GM19328 (cell line): ENCODE measurements around the gene CUBN.

Source experiments
- ATAC-seq: cut with Tn5 transposase; IDR thresholded peaks from one replicate; pipeline ENCODE4 v1.9.1; 2021; ENCODE audit warnings: mild to moderate bottlenecking, moderate library complexity; ENCODE audit not compliant: unreplicated experiment

The CUBN gene

GRCh38 chr10:17129741-17130140 is at the start of gene CUBN:
CUBN (minus strand) TSS chr10:17129811; CDS start chr10:17129765, 46 bp downstream.
- no peak for ATAC-seq

DNA sequence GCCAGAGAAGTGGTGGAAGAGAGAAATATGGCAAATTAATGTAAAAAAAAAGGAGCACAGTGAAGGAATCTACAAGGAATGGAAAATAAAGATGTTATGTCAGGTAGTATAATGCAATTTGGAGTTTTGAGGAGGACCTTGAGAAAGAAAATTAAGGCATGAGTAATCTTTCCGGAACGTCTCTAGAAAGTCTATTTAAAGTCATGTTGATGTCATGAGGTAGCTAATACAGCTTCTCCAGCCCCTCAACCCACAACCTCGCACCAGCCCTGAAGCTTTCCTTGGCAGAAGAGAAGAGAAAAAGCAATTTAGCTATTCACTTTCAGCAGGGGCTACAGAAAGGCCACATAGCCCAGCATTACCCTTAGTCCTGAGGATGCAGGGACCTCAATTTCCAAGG is 49.4 kb upstream of the CUBN start:
- ATAC-seq = no peak

DNA sequence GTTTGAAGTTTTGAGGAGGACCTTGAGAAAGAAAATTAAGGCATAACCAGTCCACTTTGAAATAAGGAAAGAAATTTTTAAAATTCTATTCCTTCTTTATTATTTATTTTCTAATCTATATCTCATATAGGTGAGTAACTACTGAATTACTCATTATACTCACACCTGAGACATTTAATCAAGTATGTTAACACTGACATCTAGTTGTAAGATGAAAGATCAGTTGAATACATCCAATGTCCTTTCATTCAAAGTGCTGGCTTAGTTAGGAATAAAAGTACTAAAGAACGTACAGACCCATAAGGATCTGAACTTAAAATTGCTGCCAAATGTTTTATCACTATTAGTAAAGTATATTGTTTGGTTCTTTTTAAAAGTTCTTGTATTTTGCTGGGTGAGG is 48.4 kb upstream of the CUBN start:
- no peak for ATAC-seq

GRCh38 chr10:17177014-17177413 is 47.4 kb upstream of the CUBN start:
- ATAC-seq = no peak

DNA sequence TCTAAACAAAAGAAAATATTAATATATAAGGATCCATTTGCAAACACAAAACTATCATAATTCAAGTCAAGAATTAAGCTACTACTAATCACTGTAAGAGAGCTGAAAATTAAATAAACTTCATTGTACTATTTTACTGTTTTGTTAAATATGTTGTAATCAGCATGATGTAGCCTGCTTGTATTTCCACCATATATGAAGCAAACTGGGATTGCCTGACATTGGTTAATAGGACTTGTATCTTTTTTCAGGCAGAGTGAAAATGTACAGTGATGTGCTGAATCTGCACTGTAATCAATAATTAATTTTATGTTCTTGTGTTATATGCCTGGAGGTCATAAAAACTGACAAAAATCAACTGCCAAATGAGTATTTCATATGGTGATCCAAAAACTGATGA is 46.5 kb upstream of the CUBN start:
- no peak for ATAC-seq

GRCh38 chr10:17175551-17175950 is 45.9 kb upstream of the CUBN start:
- ATAC-seq = no peak

GRCh38 chr10:17174626-17175025 is 45.0 kb upstream of the CUBN start:
- no peak for ATAC-seq

- no peak for ATAC-seq
These were observed 41.6 kb upstream of the CUBN start for GRCh38 chr10:17171141-17171641.

DNA sequence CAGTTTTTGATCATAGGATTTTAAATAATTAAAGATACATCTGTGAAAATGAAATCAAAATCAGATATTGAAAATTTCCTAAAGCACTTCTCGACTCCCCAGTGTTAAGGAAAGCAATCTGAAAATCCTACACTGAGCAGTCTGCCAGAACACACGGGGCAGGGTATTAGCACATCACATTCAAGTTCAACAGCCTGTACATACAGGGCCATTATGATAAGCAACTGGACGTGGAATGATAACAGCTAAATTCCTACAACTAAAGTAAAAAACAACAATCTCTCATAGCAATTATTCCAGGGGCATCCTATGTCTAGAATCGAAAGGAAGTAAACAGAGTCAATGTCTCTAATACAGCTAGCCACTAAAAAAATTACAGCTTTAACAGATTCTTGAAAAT is 40.2 kb upstream of the CUBN start:
- ATAC-seq = no peak

GRCh38 chr10:17166699-17167098 is 37.1 kb upstream of the CUBN start:
- no peak for ATAC-seq

DNA sequence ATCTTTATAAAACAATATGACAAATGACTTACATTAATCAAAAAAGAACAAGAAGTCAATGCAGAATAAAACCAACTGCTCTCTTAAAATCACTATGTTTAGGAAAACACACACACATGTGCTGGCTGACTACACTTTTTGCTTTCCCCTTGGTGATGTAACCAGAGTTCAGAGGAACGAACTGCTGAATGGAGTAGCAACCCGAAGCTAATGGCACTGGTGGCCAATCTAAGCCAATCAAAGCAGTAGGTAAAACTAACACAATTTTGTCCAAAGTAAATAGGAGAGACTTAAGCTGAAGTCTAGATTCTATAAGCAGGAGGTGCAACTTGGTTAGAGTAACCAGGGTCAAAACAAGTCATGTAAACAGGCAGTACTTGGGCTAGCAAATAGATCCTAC is 33.2 kb upstream of the CUBN start:
- ATAC-seq = no peak

DNA sequence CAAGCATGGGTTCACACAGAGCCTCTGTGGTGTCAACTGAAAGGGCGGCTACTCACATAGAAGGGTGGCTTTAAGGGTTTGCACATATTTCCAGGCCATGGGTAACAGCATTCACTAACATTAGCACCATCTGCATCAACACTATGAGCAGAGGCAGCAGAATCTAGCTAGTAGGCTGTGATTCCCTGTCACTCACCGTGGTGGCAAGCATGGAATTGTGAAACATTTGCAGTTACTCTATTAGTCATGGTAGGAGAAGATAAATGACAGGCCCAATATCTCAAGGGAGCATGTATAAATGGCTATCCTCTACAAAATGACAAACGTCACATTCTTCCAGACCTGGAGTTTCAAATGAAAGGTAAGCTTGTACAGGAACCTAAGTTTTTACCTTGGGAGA is 32.2 kb upstream of the CUBN start:
- no peak for ATAC-seq

- no peak for ATAC-seq
These were observed 27.4 kb upstream of the CUBN start for GRCh38 chr10:17157024-17157423.

DNA sequence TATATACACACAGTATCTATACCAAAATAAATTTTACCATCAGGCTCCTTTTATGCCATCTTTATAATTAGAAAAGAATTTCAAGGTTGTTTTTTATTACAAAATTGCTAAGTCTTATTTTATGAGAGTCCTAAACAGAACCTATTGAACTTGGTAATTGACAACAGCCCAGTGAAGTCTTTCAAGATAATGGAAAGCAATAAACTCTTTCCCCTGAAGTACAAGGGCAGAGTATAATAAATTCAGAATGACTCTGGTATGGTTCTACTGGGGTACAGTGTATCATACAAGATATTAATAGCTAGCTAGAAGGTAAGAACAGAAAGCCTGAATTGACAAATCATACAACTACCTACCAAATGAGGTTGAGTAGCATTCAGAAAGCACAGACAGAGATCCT is 26.2 kb upstream of the CUBN start:
- no peak for ATAC-seq

DNA sequence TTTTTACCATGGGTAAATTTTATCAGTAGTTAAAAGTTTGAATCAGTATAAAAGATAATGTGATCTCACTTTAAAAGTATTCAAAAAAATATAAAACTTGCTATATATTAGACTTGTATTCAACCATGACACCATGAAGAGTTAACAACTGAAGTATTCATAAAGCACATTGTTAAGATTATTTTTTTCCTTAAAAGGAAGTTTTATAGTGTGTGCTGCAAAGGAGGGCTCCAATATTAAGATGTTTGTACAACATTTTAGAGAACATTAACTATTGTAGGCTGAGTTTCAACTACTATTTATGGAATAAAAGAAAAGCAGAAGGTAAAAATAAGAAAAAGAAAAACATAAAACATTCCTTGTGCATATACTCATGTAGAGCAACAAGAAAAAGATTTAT is 24.5 kb upstream of the CUBN start:
- no peak for ATAC-seq

GRCh38 chr10:17153321-17153720 is 23.7 kb upstream of the CUBN start:
- ATAC-seq = no peak

GRCh38 chr10:17151716-17152115 is 22.1 kb upstream of the CUBN start:
- no peak for ATAC-seq

DNA sequence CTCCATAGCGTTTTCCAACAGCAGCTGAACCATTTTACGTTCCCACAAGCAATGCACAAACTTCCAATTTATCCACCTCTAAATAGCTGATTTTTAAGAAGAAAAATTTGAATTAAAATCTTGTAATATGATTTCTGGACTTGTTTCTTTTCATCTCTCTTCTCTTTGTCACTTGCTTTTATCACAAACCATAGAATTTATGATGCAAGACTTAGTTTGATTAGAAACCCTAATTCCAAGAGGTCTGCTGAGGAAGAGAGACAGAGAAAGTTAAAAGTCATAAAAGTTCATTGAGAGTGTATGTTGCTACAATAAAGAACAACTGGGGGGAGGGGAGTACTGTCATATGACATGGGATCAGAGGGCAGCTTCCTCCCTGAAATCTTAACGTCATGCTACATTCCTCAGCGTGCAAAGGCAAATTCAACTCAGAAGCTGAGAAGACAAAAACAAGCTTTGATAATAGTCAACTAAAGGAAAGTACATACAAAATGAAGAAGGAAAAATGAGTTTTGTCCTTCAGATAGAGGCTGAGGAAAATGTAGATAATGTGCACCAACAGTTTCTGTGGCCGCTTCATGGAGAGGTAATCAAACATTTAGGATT is 18.4 kb upstream of the CUBN start:
- ATAC-seq = no peak

DNA sequence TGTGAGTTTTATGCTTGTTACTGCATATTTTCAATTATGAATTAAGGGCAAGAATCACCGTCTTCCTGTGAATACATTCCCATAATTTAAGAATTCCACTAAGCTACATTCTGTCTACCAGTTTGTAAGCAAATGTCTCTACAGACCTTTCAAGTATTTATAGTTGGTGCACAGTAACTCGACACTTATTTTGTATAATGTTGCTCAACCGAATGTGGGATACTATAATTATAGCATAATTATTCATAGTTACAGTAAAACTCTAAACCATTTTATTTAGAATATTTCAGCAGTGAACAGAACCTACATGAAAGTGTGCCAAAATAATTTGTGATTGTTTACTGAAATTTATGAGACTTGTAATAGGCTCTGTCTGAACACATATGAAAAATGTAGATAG is 17.3 kb upstream of the CUBN start:
- no peak for ATAC-seq

- no peak for ATAC-seq
These were observed 15.6 kb upstream of the CUBN start for GRCh38 chr10:17145239-17145638.

GRCh38 chr10:17144757-17145156 is 15.1 kb upstream of the CUBN start:
- no peak for ATAC-seq

GRCh38 chr10:17144032-17144431 is 14.4 kb upstream of the CUBN start:
- no peak for ATAC-seq

- no peak for ATAC-seq
These were observed 13.6 kb upstream of the CUBN start for GRCh38 chr10:17143055-17143690.
